HFFc6 (cell line): ENCODE results near the gene ARAP3. TPM values are rescaled to one million over a fixed set of nuclear protein-coding genes. Genes with fewer than 3 reads are reported as not detected.

Experiments
- DNase-seq: peaks from one replicate; pipeline ENCODE4 v3.0.0-alpha.2; 2018
- H3K27ac Mint-ChIP-seq: 2 replicates; pipeline ENCODE4 v1.8.0; 2020; ENCODE audit warnings: mild to moderate bottlenecking, mixed read lengths
- H3K27me3 Mint-ChIP-seq: 2 replicates; pipeline ENCODE4 v1.8.0; 2021; ENCODE audit warnings: mild to moderate bottlenecking, moderate library complexity, mixed read lengths; ENCODE audit not compliant: insufficient read depth
- H3K36me3 Mint-ChIP-seq: 2 replicates; pipeline ENCODE4 v1.8.0; 2021; ENCODE audit warnings: low read depth, mixed read lengths
- H3K4me1 Mint-ChIP-seq: 2 replicates; pipeline ENCODE4 v1.8.0; 2020; ENCODE audit warnings: low read depth, mixed read lengths
- H3K4me3 Mint-ChIP-seq: 2 replicates; pipeline ENCODE4 v1.8.0; 2020; ENCODE audit warnings: mild to moderate bottlenecking, moderate library complexity, mixed read lengths
- H3K9me3 Mint-ChIP-seq: 2 replicates; pipeline ENCODE4 v1.8.0; 2020; ENCODE audit warnings: mild to moderate bottlenecking, mixed read lengths
- CTCF ChIP-seq: fragments of 200-600 bp; sonication (generic); IDR thresholded peaks from 2 replicates; pipeline ENCODE4 v1.5.0; 2021; ENCODE audit warnings: antibody characterized with exemption, mild to moderate bottlenecking
- total RNA-seq, 6 experiments: library from RNA; stranded (reverse); fragmentation: NEBNext Ultra II Directional; extraction: Animal tissue kit (Norgen Biotek cat#: 25700); gene quantifications; 2 replicates in 1 of 6; 3 replicates in 5 of 6; pipeline ENCODE4 v1.2.3, GENCODE V29; 2021

Gene ARAP3
- total RNA-seq, 6 experiments from 2014 or later = 9.0 to 14.7 (median 13.2) TPM

- Mint-ChIP-seq H3K36me3 (peaks cover 71% of the 10 kb centered on the region), H3K27me3 (no peaks in the 10 kb centered on the region; the same call in none of the 2 replicates), H3K27ac (peak overlapping the region; percentile 85), H3K4me3 (peak overlapping the region; percentile 10; the same call in 1 of the 2 replicates), H3K4me1 (peaks cover 51% of the 10 kb centered on the region), H3K9me3 (no peaks in the 10 kb centered on the region)
- DNase-seq = no peak
- no peak for TF ChIP-seq CTCF
Observed at GRCh38 chr5:141657404-141657803, 24.6 kb downstream of the ARAP3 start.

DNA sequence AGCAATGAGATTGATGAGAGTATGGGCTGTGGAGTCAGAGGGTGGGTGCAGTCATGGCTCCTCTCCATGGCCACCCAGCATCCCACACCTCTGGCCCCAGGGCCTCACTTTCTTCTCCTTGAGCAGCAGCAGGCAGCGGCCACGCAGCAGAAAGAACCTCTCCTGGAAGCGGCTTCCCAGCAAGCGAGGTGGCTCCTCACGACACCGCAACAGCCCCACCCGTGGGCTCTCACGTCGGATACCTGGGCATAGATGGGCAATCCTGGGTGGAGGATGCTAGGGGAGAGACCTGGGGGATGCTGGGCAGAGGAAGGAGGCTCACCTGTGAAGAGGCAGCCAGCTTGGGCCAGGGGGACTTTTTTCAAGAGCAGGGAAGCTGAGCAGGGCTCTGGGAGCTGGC is 25.6 kb downstream of the ARAP3 start:
- no peak overlapping the region for H3K4me3 Mint-ChIP-seq
- H3K36me3 Mint-ChIP-seq = peaks cover 69% of the 10 kb centered on the region
- no peaks in the 10 kb centered on the region; the same call in none of the 2 replicates for H3K27me3 Mint-ChIP-seq
- H3K9me3 Mint-ChIP-seq = no peaks in the 10 kb centered on the region
- no peak for DNase-seq
- H3K4me1 Mint-ChIP-seq = peaks cover 58% of the 10 kb centered on the region
- no peak overlapping the region; the same call in 1 of the 2 replicates for H3K27ac Mint-ChIP-seq
- no peak for TF ChIP-seq CTCF

GRCh38 chr5:141655020-141655419 is 27.0 kb downstream of the ARAP3 start:
- Mint-ChIP-seq H3K9me3 (no peaks in the 10 kb centered on the region), H3K4me1 (peaks cover 66% of the 10 kb centered on the region), H3K4me3 (no peak overlapping the region), H3K27me3 (no peaks in the 10 kb centered on the region; the same call in none of the 2 replicates), H3K36me3 (peaks cover 65% of the 10 kb centered on the region), H3K27ac (peak overlapping the region; percentile 98)
- no peak for TF ChIP-seq CTCF
- no peak for DNase-seq

- H3K9me3 Mint-ChIP-seq = no peaks in the 10 kb centered on the region
- peaks cover 59% of the 10 kb centered on the region for H3K36me3 Mint-ChIP-seq
- DNase-seq = peak; percentile 82
- H3K4me3 Mint-ChIP-seq = peak overlapping the region; percentile 30; the same call in 1 of the 2 replicates
- H3K4me1 Mint-ChIP-seq = peaks cover 69% of the 10 kb centered on the region
- H3K27me3 Mint-ChIP-seq = no peaks in the 10 kb centered on the region; the same call in none of the 2 replicates
- TF ChIP-seq CTCF = no peak
- H3K27ac Mint-ChIP-seq = peak overlapping the region; percentile 98
Observed at GRCh38 chr5:141654298-141654697, 27.7 kb downstream of the ARAP3 start.

GRCh38 chr5:141651728-141652105 is 30.3 kb downstream of the ARAP3 start:
- peak overlapping the region; percentile 94 for H3K4me3 Mint-ChIP-seq
- DNase-seq = no peak
- H3K9me3 Mint-ChIP-seq = no peaks in the 10 kb centered on the region
- H3K36me3 Mint-ChIP-seq = peaks cover 46% of the 10 kb centered on the region
- no peak for TF ChIP-seq CTCF
- peaks cover 49% of the 10 kb centered on the region for H3K4me1 Mint-ChIP-seq
- no peaks in the 10 kb centered on the region; the same call in 1 of the 2 replicates for H3K27me3 Mint-ChIP-seq
- no peak overlapping the region for H3K27ac Mint-ChIP-seq
